ENCODE results near the gene VPS51. TPM values are rescaled to one million over a fixed set of nuclear protein-coding genes. Genes with fewer than 3 reads are reported as not detected.

Gene VPS51
- total RNA-seq, 1 experiment from 2014 or later, result 123 TPM

DNA sequence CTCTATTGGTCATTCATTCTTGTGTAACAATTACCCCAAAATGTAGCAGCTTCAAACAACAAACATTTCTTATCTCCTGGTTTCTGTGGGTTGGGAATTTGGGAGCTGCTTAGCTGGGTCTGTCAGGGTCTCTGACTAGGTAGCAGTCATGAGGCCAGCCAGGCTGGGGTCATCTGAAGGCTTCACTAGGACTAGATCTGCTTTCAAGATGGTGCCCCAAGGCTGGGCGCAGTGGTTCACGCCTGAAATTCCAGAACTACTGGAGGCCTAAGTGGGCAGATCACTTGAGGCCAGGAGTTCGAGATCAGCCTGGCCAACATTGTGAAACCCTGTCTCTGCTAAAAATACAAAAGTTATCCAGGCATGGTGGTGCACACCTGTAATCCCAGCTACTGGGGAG, 60.9 kb downstream of the VPS51 start (continued):
- TF ChIP-seq ZNF232 (CRISPR knock-in tag; IDR thresholded peaks at IDR 0.05) (no peak), FOXP1 (CRISPR knock-in tag; IDR thresholded peaks at IDR 0.05; ENCODE audit: borderline replicate concordance) (no peak)
- TF ChIP-seq, protein P1, sequence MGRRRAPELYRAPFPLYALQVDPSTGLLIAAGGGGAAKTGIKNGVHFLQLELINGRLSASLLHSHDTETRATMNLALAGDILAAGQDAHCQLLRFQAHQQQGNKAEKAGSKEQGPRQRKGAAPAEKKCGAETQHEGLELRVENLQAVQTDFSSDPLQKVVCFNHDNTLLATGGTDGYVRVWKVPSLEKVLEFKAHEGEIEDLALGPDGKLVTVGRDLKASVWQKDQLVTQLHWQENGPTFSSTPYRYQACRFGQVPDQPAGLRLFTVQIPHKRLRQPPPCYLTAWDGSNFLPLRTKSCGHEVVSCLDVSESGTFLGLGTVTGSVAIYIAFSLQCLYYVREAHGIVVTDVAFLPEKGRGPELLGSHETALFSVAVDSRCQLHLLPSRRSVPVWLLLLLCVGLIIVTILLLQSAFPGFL (CRISPR knock-in tag; IDR thresholded peaks at IDR 0.05; ENCODE audit: borderline replicate concordance), result no peak
- TF ChIP-seq, protein P2, sequence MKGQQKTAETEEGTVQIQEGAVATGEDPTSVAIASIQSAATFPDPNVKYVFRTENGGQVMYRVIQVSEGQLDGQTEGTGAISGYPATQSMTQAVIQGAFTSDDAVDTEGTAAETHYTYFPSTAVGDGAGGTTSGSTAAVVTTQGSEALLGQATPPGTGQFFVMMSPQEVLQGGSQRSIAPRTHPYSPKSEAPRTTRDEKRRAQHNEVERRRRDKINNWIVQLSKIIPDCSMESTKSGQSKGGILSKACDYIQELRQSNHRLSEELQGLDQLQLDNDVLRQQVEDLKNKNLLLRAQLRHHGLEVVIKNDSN (CRISPR knock-in tag; IDR thresholded peaks at IDR 0.05), result no peak

DNA sequence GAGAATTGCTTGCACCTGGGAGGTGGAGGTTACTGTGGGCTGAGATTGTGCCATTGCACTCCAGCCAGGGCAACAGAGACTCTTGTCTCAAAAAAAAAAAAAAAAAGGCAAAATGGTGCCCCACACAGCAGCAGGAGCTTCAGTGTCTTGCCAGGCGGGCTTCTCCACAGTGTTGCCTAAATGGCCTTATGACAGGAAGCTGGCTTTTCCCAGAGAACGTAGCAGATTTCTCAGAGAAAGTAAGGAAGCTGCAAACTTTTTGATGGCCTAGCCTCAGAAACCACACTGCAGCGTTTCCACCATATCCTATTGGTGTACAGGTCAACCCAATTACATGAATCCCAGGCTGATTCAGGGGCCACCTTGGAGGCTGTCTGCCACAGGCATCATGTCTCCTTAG, 61.3 kb downstream of the VPS51 start:
- ChIA-PET CTCF (interaction anchor here (0.7 kb wide), 2 partner anchors 333 to 815 kb away, joined by 3 to 4 read pairs; no protein-coding TSS in a partner anchor), POLR2A (no interaction called here)
- ATAC-seq, result no peak
- H3K27ac Mint-ChIP-seq, result no peak overlapping the region
- H3K4me3 Mint-ChIP-seq, result no peak overlapping the region
- no peaks in the 10 kb centered on the region for H3K9me3 Mint-ChIP-seq
- H3K4me1 Mint-ChIP-seq, result no peaks in the 10 kb centered on the region
- H3K27me3 Mint-ChIP-seq (ENCODE audit: low read depth), result peaks cover 21% of the 10 kb centered on the region
- H3K36me3 Mint-ChIP-seq, result no peaks in the 10 kb centered on the region
- no peak for DNase-seq (ENCODE audit: low spot score)
- TF ChIP-seq, protein P3, sequence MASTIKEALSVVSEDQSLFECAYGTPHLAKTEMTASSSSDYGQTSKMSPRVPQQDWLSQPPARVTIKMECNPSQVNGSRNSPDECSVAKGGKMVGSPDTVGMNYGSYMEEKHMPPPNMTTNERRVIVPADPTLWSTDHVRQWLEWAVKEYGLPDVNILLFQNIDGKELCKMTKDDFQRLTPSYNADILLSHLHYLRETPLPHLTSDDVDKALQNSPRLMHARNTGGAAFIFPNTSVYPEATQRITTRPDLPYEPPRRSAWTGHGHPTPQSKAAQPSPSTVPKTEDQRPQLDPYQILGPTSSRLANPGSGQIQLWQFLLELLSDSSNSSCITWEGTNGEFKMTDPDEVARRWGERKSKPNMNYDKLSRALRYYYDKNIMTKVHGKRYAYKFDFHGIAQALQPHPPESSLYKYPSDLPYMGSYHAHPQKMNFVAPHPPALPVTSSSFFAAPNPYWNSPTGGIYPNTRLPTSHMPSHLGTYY (CRISPR knock-in tag; IDR thresholded peaks at IDR 0.05), result no peak
- TF ChIP-seq, protein P4, sequence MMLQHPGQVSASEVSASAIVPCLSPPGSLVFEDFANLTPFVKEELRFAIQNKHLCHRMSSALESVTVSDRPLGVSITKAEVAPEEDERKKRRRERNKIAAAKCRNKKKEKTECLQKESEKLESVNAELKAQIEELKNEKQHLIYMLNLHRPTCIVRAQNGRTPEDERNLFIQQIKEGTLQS (CRISPR knock-in tag; conservative IDR thresholded peaks at IDR 0.05), result no peak
- no peak for TF ChIP-seq ZNF263 (CRISPR knock-in tag; IDR thresholded peaks at IDR 0.05; ENCODE audit: low read depth)
- no peak for TF ChIP-seq ZBTB21 (CRISPR knock-in tag; IDR thresholded peaks at IDR 0.05; ENCODE audit: borderline replicate concordance)
- TF ChIP-seq ETV6 (CRISPR knock-in tag; IDR thresholded peaks at IDR 0.05), result no peak
- TF ChIP-seq ESRRA (CRISPR knock-in tag; IDR thresholded peaks at IDR 0.05; ENCODE audit: borderline replicate concordance), result no peak
- TF ChIP-seq, protein P5, sequence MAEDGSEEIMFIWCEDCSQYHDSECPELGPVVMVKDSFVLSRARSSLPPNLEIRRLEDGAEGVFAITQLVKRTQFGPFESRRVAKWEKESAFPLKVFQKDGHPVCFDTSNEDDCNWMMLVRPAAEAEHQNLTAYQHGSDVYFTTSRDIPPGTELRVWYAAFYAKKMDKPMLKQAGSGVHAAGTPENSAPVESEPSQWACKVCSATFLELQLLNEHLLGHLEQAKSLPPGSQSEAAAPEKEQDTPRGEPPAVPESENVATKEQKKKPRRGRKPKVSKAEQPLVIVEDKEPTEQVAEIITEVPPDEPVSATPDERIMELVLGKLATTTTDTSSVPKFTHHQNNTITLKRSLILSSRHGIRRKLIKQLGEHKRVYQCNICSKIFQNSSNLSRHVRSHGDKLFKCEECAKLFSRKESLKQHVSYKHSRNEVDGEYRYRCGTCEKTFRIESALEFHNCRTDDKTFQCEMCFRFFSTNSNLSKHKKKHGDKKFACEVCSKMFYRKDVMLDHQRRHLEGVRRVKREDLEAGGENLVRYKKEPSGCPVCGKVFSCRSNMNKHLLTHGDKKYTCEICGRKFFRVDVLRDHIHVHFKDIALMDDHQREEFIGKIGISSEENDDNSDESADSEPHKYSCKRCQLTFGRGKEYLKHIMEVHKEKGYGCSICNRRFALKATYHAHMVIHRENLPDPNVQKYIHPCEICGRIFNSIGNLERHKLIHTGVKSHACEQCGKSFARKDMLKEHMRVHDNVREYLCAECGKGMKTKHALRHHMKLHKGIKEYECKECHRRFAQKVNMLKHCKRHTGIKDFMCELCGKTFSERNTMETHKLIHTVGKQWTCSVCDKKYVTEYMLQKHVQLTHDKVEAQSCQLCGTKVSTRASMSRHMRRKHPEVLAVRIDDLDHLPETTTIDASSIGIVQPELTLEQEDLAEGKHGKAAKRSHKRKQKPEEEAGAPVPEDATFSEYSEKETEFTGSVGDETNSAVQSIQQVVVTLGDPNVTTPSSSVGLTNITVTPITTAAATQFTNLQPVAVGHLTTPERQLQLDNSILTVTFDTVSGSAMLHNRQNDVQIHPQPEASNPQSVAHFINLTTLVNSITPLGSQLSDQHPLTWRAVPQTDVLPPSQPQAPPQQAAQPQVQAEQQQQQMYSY (CRISPR knock-in tag; IDR thresholded peaks at IDR 0.05), result no peak
- TF ChIP-seq RORB (CRISPR knock-in tag; IDR thresholded peaks at IDR 0.05), result no peak
- TF ChIP-seq ELF4 (CRISPR knock-in tag; IDR thresholded peaks at IDR 0.05; ENCODE audit: low read depth), result no peak
- TF ChIP-seq, protein P6, sequence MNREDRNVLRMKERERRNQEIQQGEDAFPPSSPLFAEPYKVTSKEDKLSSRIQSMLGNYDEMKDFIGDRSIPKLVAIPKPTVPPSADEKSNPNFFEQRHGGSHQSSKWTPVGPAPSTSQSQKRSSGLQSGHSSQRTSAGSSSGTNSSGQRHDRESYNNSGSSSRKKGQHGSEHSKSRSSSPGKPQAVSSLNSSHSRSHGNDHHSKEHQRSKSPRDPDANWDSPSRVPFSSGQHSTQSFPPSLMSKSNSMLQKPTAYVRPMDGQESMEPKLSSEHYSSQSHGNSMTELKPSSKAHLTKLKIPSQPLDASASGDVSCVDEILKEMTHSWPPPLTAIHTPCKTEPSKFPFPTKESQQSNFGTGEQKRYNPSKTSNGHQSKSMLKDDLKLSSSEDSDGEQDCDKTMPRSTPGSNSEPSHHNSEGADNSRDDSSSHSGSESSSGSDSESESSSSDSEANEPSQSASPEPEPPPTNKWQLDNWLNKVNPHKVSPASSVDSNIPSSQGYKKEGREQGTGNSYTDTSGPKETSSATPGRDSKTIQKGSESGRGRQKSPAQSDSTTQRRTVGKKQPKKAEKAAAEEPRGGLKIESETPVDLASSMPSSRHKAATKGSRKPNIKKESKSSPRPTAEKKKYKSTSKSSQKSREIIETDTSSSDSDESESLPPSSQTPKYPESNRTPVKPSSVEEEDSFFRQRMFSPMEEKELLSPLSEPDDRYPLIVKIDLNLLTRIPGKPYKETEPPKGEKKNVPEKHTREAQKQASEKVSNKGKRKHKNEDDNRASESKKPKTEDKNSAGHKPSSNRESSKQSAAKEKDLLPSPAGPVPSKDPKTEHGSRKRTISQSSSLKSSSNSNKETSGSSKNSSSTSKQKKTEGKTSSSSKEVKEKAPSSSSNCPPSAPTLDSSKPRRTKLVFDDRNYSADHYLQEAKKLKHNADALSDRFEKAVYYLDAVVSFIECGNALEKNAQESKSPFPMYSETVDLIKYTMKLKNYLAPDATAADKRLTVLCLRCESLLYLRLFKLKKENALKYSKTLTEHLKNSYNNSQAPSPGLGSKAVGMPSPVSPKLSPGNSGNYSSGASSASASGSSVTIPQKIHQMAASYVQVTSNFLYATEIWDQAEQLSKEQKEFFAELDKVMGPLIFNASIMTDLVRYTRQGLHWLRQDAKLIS (CRISPR knock-in tag; IDR thresholded peaks at IDR 0.05; ENCODE audit: borderline replicate concordance), result no peak
- TF ChIP-seq NFATC4 (CRISPR knock-in tag; IDR thresholded peaks at IDR 0.05), result no peak
- no peak for TF ChIP-seq ZNF396 (CRISPR knock-in tag; IDR thresholded peaks at IDR 0.05; ENCODE audit: borderline replicate concordance)
- no peak for TF ChIP-seq ATF1 (CRISPR knock-in tag; IDR thresholded peaks at IDR 0.05)
- no peak for TF ChIP-seq GABPB1 (CRISPR knock-in tag; IDR thresholded peaks at IDR 0.05)
- TF ChIP-seq, protein P7, sequence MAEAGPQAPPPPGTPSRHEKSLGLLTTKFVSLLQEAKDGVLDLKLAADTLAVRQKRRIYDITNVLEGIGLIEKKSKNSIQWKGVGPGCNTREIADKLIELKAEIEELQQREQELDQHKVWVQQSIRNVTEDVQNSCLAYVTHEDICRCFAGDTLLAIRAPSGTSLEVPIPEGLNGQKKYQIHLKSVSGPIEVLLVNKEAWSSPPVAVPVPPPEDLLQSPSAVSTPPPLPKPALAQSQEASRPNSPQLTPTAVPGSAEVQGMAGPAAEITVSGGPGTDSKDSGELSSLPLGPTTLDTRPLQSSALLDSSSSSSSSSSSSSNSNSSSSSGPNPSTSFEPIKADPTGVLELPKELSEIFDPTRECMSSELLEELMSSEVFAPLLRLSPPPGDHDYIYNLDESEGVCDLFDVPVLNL (CRISPR knock-in tag; IDR thresholded peaks at IDR 0.05; ENCODE audit: borderline replicate concordance, low read depth), result no peak
- TF ChIP-seq, protein P8, sequence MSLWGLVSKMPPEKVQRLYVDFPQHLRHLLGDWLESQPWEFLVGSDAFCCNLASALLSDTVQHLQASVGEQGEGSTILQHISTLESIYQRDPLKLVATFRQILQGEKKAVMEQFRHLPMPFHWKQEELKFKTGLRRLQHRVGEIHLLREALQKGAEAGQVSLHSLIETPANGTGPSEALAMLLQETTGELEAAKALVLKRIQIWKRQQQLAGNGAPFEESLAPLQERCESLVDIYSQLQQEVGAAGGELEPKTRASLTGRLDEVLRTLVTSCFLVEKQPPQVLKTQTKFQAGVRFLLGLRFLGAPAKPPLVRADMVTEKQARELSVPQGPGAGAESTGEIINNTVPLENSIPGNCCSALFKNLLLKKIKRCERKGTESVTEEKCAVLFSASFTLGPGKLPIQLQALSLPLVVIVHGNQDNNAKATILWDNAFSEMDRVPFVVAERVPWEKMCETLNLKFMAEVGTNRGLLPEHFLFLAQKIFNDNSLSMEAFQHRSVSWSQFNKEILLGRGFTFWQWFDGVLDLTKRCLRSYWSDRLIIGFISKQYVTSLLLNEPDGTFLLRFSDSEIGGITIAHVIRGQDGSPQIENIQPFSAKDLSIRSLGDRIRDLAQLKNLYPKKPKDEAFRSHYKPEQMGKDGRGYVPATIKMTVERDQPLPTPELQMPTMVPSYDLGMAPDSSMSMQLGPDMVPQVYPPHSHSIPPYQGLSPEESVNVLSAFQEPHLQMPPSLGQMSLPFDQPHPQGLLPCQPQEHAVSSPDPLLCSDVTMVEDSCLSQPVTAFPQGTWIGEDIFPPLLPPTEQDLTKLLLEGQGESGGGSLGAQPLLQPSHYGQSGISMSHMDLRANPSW (CRISPR knock-in tag; conservative IDR thresholded peaks at IDR 0.05; ENCODE audit: low read depth), result no peak
- TF ChIP-seq ZNF416 (CRISPR knock-in tag; IDR thresholded peaks at IDR 0.05), result no peak
- TF ChIP-seq NR1H2 (CRISPR knock-in tag; IDR thresholded peaks at IDR 0.05), result no peak
